Peyer's patch (tissue), 4 donors: ENCODE results near the gene KDM2B. TPM values are rescaled to one million over a fixed set of nuclear protein-coding genes. Genes with fewer than 3 reads are reported as not detected.

Experiments
- DNase-seq, 3 donors: peaks; one replicate each; pipeline ENCODE4 v3.0.0-alpha.2; 2017 to 2019
- H3K27ac ChIP-seq, 4 donors: fragments of 200-600 bp; sonication (generic); one replicate each; pipeline ENCODE4 v1.5.1; 2016 to 2019
- H3K27me3 ChIP-seq, 2 donors: fragments of 200-600 bp; sonication (generic); one replicate each; pipeline ENCODE4 v1.5.1; 2019
- H3K36me3 ChIP-seq, 3 donors: fragments of 200-600 bp; sonication (generic); one replicate each; pipeline ENCODE4 v1.5.1; 2016 to 2019
- H3K4me1 ChIP-seq, 4 donors: fragments of 200-600 bp; sonication (generic); one replicate each; pipeline ENCODE4 v1.5.1; 2016 to 2019
- H3K4me3 ChIP-seq, 4 donors: fragments of 200-600 bp; sonication (generic); 1 replicate in 3 of 4; 2 replicates in 1 of 4; pipeline ENCODE4 v1.5.1; 2016 to 2019; ENCODE audit warnings: mild to moderate bottlenecking in 1 of 4
- H3K9me3 ChIP-seq, 4 donors: fragments of 200-600 bp; sonication (generic); one replicate each; pipeline ENCODE4 v1.5.1; 2016 to 2019; ENCODE audit warnings: mild to moderate bottlenecking in 1 of 4
- POLR2A ChIP-seq, 2 donors: fragments of 450-650 bp; IDR thresholded peaks; one replicate each; pipeline ENCODE4 v1.5.1; 2017; ENCODE audit warnings: antibody characterized with exemption in 2 of 2, mild to moderate bottlenecking in 2 of 2, moderate library complexity in 2 of 2
- total RNA-seq, 4 donors: library from RNA; depleted of rRNA; stranded (reverse); fragments of >200 nt; gene quantifications; one replicate each; pipeline ENCODE4 v1.1.0, GENCODE V29; 2016
- TF ChIP-seq, protein P1 (sequence below), 6 experiments: fragments of 450-650 bp in 4 of 6; fragments of 200-600 bp in 2 of 6; sonication (generic) in 1 of 6; IDR thresholded peaks; one replicate each; pipeline ENCODE4 v1.5.1; 2017 to 2019; ENCODE audit warnings: antibody characterized with exemption in 6 of 6, mild to moderate bottlenecking in 3 of 6, moderate library complexity in 1 of 6

The KDM2B gene
- total RNA-seq, 4 donors from 2014 or later = 10.0 to 115 (median 33.7) TPM

GRCh38 chr12:121475279-121475678 lies 105.5 kb downstream of the KDM2B start:
- H3K4me1 ChIP-seq = no peaks in the 10 kb centered on the region
- TF ChIP-seq, protein P1, sequence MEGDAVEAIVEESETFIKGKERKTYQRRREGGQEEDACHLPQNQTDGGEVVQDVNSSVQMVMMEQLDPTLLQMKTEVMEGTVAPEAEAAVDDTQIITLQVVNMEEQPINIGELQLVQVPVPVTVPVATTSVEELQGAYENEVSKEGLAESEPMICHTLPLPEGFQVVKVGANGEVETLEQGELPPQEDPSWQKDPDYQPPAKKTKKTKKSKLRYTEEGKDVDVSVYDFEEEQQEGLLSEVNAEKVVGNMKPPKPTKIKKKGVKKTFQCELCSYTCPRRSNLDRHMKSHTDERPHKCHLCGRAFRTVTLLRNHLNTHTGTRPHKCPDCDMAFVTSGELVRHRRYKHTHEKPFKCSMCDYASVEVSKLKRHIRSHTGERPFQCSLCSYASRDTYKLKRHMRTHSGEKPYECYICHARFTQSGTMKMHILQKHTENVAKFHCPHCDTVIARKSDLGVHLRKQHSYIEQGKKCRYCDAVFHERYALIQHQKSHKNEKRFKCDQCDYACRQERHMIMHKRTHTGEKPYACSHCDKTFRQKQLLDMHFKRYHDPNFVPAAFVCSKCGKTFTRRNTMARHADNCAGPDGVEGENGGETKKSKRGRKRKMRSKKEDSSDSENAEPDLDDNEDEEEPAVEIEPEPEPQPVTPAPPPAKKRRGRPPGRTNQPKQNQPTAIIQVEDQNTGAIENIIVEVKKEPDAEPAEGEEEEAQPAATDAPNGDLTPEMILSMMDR (IDR thresholded peaks at IDR 0.05) = no peak
- no peaks in the 10 kb centered on the region for H3K36me3 ChIP-seq
- no peak overlapping the region for H3K4me3 ChIP-seq
- H3K9me3 ChIP-seq = no peaks in the 10 kb centered on the region
- no peak for DNase-seq
- no peak overlapping the region for H3K27ac ChIP-seq
- no peaks in the 10 kb centered on the region for H3K27me3 ChIP-seq

DNA sequence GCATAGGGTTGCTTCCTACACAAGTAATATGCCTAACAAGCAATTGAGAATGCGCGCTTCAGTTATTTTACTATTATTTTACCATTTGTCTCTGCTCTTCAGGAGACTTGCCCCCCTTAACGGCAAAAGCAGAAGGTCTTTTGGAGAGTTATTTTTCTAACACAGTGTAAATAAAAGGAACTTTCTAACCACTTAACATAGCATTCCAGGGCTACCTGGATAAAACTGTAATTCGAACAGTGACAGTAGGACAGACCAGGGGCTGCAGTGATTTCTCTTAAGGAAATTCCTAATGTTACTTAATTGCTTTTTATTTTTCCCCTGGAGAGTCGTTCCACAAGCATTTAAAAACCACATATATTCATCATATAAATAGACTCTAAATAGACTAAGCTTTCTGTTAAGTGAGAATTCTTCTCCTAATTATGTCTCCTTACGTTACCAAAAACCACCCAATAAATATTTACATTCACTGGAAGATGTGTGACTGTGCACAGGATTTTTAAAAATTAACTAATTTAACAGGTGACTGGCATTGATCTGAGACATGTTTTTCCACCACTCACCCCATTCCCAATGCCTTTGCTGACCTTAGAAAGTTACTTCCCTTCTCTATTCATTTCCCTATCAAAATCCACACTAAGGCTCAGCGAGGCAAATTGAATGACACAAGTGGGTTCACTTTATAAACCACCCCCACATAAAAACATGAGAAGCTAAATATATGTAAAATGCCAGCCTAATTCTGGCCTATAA lies 108.5 kb downstream of the KDM2B start:
- no peaks in the 10 kb centered on the region for H3K9me3 ChIP-seq
- H3K36me3 ChIP-seq = no peaks in the 10 kb centered on the region
- no peaks in the 10 kb centered on the region for H3K27me3 ChIP-seq
- H3K27ac ChIP-seq = no peak overlapping the region
- H3K4me1 ChIP-seq = peaks cover 0 to 9% (median 0%) of the 10 kb centered on the region in 4 donors
- no peak for DNase-seq
- no peak overlapping the region for H3K4me3 ChIP-seq
- TF ChIP-seq POLR2A (IDR thresholded peaks at IDR 0.05) = no peak
- TF ChIP-seq, protein P1 (IDR thresholded peaks at IDR 0.05) = no peak

GRCh38 chr12:121470751-121471150 lies 110.1 kb downstream of the KDM2B start:
- Histone ChIP-seq H3K36me3 (no peaks in the 10 kb centered on the region), H3K4me3 (no peak overlapping the region), H3K9me3 (no peaks in the 10 kb centered on the region), H3K27ac (no peak overlapping the region), H3K27me3 (no peaks in the 10 kb centered on the region), H3K4me1 (peaks cover 0 to 14% (median under 1%) of the 10 kb centered on the region in 4 donors)
- TF ChIP-seq, protein P1 (IDR thresholded peaks at IDR 0.05) = no peak
- no peak for TF ChIP-seq POLR2A (IDR thresholded peaks at IDR 0.05)
- no peak for DNase-seq

- TF ChIP-seq, protein P1 (IDR thresholded peaks at IDR 0.05) = no peak
- TF ChIP-seq POLR2A (IDR thresholded peaks at IDR 0.05) = no peak
- Histone ChIP-seq H3K27me3 (no peaks in the 10 kb centered on the region), H3K27ac (peak overlapping the region in 2 of 4 donors; percentile 50 to 91), H3K4me3 (no peak overlapping the region), H3K4me1 (peaks cover 0 to 27% (median 5%) of the 10 kb centered on the region in 4 donors), H3K36me3 (no peaks in the 10 kb centered on the region), H3K9me3 (no peaks in the 10 kb centered on the region)
- no peak for DNase-seq
Measured at GRCh38 chr12:121468499-121468801, 112.4 kb downstream of the KDM2B start.

- peak overlapping the region; percentile 39 to 91 (median 70) for H3K27ac ChIP-seq
- H3K36me3 ChIP-seq = no peaks in the 10 kb centered on the region
- no peak for TF ChIP-seq POLR2A (IDR thresholded peaks at IDR 0.05)
- TF ChIP-seq, protein P1 (IDR thresholded peaks at IDR 0.05) = no peak
- DNase-seq = no peak
- H3K4me3 ChIP-seq = peak overlapping the region; percentile 45 to 91 (median 80)
- H3K27me3 ChIP-seq = no peaks in the 10 kb centered on the region
- peaks cover 0 to 27% (median 5%) of the 10 kb centered on the region in 4 donors for H3K4me1 ChIP-seq
- H3K9me3 ChIP-seq = no peaks in the 10 kb centered on the region
Measured at GRCh38 chr12:121467638-121468498, 113.0 kb downstream of the KDM2B start.
